Measurements from ENCODE around the gene PLXNA4. TPM values are rescaled to one million over a fixed set of nuclear protein-coding genes. Genes with fewer than 3 reads are reported as not detected.
A peak's percentile ranks its signal among the peaks of the same experiment; 100 is the strongest.

The PLXNA4 gene
- total RNA-seq, 1 donor from 2014 or later = 103 TPM

GRCh38 chr7:132106491-132106890, 469.8 kb downstream of the PLXNA4 start:
- no peak for DNase-seq

DNA sequence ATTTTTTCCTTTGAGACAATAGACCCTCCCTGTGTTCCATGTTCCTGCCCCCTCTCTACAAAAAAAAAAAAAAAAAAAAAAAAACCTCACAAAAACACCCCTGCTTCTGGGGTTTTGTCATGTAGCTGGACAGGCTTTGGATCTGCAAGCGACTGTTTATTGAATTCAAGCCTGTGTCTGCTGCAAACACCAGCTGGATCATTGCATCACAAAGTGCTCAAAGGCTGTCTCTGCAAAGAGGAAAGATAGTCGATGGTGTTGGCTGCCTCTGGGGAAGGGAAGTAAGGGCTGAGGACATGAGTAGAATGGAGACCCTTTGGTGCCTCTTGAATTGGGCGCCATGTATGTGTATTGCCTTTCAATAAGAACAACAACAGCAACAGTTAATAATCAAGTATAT, 471.2 kb downstream of the PLXNA4 start:
- no peak for DNase-seq

DNA sequence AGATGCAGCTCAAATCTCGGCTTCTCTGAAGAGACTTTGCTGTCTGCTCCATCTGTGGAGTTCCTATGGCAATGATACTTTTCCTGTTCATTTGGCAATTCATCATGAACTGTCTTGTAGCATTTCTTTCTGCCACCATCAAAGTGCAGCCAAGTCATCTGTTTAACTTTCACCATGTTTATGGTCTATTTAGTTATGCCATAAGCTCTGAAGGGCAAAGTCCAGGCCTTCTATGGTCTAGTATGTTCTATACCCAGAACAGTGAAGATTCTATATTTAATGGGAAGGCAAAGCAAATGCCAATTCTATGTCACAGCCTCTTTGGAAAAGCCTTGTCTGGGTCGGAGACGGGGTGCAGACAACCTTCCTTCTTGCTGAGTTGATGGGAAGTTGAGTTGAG, 472.6 kb downstream of the PLXNA4 start:
- DNase-seq = no peak

GRCh38 chr7:132102942-132103341, 473.3 kb downstream of the PLXNA4 start:
- DNase-seq = no peak

DNA sequence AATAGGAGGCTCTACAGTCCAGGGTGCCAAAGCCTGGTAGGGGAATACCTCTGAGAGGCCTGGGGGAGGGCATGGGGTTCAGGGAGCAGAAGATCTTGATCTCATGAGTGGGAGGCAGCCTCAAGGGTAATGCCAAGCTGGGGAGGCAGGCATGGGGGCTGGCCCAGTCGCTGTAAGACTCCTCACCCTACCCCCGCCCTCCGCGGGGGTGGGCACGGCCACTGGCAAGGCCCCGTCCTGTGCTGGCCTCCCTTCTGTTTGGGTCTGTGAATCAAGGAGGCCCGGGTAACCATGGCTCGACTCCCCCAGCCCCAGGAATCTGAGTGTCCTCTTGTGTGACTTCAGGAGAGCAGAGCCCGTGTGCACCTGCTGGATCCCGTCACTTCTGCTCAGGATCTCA, 473.9 kb downstream of the PLXNA4 start:
- no peak for DNase-seq

GRCh38 chr7:132100981-132101380, 475.3 kb downstream of the PLXNA4 start:
- DNase-seq = no peak

DNA sequence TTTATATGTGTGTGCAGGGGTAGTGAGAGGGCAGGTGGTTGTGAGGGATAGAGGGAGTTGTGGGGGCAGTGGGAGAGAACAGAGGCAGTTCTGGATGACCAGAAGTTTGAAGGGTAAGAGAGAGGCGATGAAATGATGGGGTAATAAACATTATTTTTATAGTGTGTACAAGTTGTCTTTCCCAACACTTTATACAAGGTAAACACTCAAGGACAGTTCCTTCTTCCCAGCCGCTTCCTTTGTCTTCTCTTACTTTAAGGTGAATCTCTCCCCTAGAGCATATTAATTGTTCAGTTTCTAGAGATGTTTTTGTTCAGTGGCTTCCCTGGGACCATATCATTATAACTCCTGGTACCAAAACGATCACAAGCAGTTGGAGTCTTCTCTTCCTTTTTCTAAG, 475.8 kb downstream of the PLXNA4 start:
- no peak for DNase-seq

- no peak for DNase-seq
Measured at GRCh38 chr7:132099163-132099562, 477.1 kb downstream of the PLXNA4 start.

- DNase-seq = no peak
Measured at GRCh38 chr7:132098327-132098726, 477.9 kb downstream of the PLXNA4 start.

- DNase-seq = no peak
Measured at GRCh38 chr7:132097550-132098134, 478.6 kb downstream of the PLXNA4 start.

DNA sequence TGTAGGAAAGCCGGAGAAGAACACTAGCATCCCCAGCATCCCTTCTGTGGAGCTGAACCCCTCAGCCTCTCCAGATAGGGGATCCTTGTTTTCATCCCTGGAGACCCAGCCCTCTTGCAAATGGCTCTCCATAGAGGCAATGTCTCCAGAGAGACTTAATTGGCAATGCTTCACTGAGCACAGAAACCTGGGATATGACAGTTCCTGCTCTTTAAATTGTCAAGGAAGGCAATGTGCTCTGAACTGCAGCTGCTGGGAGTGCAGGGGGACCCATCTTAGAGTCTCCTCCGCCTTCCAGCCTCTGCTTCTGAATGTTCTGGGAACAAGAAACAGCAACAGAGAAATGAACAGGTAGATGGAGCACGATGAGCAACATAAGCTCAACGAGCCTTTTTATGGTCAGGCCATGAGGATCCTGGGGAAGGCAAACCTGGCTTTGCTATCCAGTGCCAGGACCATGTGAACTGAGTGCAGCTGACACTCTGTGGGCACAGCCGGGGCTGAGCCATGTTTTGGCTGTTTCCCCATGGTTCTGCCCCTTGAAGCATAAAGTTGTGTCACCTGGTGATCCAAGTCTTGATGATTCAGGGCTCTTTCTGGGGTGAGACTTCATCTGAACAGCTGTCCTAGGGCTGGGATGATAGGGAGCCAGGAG, 481.0 kb downstream of the PLXNA4 start:
- no peak for DNase-seq

- DNase-seq = no peak
Measured at GRCh38 chr7:132092106-132092505, 484.2 kb downstream of the PLXNA4 start.

GRCh38 chr7:132091706-132092105, 484.6 kb downstream of the PLXNA4 start:
- no peak for DNase-seq

DNA sequence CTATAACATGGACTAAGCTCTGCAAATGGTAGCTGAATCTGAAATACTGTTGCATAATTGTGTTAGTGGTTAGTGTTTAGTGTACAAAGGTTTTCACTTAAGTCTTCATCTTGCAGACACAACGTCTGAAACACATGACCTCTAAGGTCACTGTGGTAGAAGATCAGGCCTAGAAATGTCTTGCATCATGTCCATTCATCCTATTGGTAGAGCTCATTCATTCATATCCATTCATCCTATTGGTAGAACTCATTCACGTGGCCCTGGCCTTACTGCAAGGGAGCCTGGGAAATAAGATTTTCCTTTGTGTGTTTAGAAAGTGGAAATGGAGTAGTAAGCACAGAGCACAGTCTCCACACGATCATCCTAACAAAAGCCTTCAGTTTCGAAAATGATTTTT, 485.8 kb downstream of the PLXNA4 start:
- DNase-seq = no peak

DNA sequence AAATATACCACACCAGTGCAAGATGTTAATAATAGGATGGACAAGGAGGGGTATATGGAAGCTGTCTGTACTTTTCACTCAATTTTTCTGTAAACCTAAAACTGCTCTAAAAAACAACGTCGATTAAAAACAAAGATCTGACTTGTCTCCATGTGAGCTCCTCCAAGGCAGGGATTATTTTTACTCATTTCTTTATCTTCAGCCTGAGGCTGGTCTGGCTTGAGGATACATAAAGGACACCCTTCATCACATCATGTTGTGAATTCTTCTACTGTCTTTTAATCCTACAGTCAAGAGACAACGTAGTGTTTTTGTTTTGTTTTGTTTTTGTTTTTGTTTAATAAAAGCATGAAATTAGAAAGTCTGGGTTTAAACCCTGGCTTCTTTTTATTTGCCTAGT, 486.9 kb downstream of the PLXNA4 start:
- DNase-seq = no peak

GRCh38 chr7:132087421-132087820, 488.8 kb downstream of the PLXNA4 start:
- DNase-seq = no peak

- DNase-seq = no peak
Measured at GRCh38 chr7:132084776-132085388, 491.4 kb downstream of the PLXNA4 start.

DNA sequence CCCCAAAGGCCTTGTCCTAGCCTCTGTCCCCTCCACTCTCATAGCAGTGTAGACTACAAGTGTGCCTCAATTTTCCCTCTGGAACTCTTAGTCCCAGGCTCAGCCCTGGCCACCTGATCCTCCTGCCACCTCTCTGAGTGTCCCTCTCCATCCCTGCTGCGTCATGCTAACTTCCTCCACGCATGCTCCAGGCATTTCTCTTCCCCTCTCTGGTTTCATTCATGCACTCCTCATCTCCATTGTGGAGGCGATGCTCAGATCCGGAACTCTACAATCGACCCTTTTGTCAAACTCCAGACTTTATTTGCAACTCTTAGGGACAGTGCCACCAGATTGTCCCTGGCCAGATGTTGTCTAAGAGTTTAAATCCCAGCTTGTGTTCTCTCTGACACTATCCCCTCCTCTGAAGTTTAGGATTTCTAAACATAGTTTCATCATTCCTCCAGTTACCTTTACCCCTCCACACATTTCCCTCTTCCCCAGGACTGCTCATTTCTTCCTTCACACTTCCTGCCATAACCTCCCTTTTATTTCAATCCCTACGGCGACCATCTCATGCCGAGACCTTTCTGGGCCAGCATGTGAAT, 492.6 kb downstream of the PLXNA4 start:
- no peak for DNase-seq

DNA sequence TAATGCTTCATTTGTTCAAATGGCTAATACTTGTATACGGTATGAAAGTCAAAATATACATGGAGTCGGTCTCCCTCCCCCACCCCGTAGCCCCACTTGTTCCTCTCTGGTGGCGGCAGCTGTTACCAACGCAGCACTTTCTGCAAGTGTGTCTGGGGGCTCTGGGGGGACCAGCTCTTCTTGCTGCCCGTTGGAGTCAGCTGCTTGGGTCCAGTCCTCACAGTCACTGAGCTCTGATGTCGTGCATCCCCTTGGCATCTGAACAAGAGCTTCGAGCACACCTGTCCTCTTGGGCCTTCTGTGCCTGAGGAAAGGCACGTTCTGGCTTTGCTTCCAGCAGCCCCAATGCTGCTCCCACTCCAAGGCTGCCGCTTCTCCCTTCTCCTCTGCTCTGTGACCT, 493.1 kb downstream of the PLXNA4 start:
- no peak for DNase-seq

DNA sequence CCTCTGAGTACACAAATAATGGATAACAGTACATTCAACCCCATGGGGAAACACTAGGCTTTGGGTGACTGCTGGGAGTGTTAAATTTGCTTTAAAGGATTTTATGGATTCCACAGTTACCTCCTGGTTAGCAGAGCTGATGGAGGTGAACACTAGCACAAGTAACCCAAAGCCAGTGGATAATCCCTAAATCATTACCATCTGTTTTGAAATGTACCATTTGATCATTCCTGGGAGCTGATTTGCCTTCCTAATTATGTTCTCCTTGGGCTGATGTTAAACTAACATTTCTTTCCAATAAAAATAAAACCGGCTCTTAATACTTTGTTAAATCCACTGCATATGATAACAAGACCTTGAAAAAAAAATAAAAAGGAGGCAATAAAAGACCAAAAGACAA, 493.9 kb downstream of the PLXNA4 start:
- no peak for DNase-seq

GRCh38 chr7:132081686-132082085, 494.6 kb downstream of the PLXNA4 start:
- DNase-seq = no peak

DNA sequence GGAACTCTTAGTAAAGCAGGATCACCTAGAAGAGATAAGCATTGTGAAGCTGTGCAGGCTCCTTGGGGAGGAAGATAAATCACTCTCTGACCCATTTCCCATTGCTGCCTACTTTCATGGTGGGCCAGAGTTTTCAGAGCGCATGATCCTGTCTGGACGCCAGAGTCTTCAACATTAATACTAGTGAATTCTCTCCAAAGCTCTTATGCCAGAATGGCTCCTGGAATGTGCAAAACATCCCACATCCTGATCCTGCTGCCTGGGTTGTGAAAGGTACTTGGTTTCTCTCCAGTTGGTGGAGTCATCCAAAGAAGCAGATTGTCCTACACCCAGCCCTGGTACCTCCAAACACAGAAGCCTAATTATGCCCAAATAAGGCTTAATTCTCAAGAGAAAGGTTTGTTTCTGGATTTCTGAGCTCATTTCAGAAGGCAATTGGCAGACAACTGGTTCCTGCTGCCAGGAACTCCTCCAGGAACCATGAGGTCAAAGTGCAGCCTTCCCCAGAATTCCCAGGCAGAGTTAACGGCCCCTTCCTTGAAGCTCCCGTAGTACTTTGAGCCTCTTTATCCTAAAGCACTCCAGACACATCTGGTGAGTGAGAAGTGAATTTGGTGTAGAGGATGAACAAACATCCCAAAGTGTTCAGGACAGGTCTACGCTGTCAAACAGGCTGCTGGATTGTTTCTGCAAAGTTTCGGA, 495.2 kb downstream of the PLXNA4 start:
- DNase-seq = peak; percentile 45

DNA sequence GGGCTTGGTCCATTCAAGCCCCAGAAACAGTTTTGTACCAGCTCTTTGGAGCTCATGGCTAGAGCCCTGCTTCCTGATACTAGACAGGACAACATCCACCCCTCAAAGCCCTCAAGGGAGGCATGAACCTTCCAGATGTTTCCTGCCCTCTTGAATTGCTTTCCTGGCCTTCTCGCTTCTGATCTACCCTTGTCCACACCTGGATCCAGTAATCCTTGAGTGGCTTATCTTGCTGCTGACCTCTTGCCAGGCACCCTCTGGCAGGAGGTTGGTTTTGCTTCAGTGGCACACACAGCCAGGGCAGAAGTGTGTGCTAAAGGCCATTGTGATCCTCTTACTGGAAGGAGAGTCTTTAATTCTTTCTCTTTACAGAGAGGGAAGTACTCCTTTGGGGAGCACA, 495.8 kb downstream of the PLXNA4 start:
- DNase-seq = no peak
